Measurements from ENCODE around the gene MGAT4A.

MGAT4A gene

DNA sequence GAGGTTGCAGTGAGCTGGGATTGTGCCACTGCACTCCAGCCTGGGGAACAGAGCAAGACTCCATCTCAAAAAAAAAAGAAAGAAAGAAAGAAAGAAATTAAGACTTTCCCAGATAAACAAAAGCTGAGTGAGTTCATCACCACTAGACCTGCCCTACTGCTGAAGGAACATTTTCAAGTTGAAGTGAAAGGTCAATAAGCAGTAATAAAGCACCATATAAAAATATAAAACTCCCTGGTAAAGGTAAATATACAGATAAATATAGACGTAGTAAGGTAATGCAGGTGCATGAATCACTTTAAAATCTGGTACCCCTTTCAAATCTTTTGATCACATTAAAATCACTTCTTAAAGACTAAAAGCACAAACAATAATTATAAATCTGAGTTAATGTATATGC is 79.9 kb downstream of the MGAT4A start:
- DNase-seq: no peak

DNA sequence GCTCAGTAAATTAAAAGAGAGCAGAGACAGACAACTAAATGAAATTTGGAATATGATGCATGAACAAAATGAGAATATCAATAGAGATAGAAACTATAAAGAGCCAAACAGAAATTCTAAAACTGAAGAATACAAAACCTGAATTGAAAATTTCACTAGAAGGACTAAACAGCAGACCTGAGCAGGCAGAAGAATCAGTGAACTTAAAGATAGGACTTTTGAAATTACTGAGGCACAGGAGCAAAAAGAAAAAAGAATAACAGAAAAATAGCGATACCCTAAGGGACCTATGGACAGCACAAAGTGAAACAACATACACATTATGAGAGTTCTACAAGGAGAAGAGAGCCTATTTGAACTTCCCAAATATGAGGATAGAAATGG is 80.9 kb downstream of the MGAT4A start:
- DNase-seq: no peak

DNA sequence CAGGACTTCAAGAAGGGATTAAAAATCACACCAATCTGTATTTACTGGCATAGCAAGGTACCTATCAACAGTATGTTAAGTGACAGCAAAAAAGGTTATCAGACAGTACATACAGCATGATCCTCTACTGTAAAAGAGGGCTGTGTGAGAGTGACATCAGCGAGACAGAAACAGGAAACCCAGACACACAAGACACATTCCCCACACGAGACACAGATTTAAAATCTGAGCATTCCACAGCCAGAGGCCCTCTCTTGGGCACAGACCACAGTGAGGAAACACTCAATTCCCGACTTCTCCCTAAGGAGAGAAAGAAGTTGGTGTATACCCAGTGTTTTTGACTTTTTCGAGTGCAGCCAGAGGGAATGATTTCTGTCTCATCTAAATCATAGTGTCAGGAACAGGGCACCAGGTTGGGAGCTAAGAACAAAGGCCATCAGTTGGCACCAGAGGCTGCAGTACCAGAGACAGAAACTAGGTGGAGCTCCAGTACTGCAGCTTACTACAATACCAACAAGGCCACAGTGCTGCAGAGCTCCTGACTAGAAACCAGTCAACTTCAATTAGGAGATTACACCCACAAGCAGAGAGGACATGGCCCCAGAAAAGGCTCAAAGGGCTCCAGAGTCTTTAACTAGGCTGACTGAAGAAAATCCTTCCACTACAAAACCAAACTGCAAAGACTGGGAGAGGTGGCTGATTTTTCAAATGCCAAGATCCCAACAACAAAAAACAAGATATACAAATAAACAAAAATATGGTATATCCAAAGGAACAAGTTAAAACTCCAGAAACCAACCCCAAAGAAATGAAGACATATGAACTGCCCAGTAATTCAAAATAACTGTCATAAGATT is 81.6 kb downstream of the MGAT4A start:
- DNase-seq: peak; percentile 74

- DNase-seq: no peak
Observed at GRCh38 chr2:98648451-98648850, 82.5 kb downstream of the MGAT4A start.

DNA sequence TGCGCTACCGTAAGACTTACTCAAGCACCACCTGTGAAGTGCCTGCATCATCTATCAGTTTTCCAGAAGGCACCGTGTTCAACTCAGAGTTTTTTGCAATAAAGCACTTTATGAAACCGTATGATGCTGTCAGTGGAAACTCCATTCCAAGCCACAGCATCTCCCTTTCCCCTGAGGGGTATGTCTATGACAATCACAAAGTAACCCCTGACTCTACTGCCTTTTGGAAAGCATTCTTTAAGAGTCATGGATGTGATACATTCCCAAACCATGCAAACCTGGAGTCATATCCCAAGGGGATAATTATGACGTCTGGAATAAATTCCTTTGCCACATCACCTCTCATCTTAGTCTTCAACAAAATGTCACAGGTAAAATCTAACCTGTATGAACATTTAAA is 83.3 kb downstream of the MGAT4A start:
- DNase-seq: no peak

DNA sequence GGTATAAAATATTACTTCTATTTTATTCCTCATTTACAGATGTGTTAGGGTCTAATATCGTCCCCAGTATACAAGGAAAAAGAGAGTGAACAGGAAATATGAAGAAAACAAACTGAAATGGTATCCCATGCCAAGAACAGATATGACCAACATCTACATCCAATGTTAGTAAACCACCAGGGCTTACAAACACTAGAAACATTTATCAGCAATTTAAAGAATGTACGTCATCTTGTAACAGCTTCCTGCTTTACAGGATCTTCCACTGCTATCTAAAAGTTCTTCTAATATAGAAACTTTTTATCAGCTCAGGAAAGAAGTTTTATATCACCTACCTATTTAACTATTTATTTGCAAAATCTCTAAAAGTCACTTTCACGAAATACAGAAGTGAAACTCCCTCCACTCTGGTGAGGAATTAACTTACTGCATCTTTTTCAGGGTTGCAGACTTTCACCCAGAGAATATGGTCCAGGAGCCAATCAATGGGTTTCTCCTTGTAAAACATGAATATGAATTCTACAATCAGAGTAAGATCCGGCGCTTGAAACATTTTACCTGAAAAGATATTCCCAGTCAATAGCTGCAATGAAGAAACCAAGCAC is 87.3 kb downstream of the MGAT4A start:
- no peak for DNase-seq

- no peak for DNase-seq
Observed at GRCh38 chr2:98637401-98638147, 93.4 kb downstream of the MGAT4A start.

GRCh38 chr2:98634406-98635092 is 96.4 kb downstream of the MGAT4A start:
- DNase-seq: no peak

GRCh38 chr2:98632351-98632750 is 98.6 kb downstream of the MGAT4A start:
- no peak for DNase-seq

DNA sequence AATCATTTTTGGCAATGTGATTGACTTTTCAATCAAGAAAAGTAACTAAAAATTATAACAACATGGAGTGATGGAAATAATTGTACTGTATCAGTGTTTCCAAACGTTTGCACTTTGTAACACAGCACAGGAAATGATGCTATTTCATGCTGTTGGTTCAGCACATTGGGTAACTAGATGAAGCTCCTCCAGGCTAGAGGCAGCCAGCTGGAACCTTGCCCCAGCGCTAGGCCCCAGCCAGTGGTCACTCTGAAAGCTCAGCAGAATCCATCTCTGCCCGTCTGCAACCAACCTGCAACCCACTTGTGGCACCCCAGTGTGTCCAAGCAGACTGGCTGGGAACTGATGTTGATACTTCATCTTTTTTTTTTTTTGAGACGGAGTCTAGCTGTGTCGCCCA is 107.3 kb downstream of the MGAT4A start:
- peak; percentile 17 for DNase-seq

- DNase-seq: no peak
Observed at GRCh38 chr2:98617149-98617548, 113.8 kb downstream of the MGAT4A start.

GRCh38 chr2:98615481-98615880 is 115.5 kb downstream of the MGAT4A start:
- DNase-seq: no peak

- DNase-seq: no peak
Observed at GRCh38 chr2:98614024-98614739, 116.8 kb downstream of the MGAT4A start.

GRCh38 chr2:98608962-98609604 is 121.8 kb downstream of the MGAT4A start:
- DNase-seq: no peak

GRCh38 chr2:98608116-98608961 is 122.6 kb downstream of the MGAT4A start, which contains the start of the genes COA5 and UNC50:
COA5 (minus strand) TSS chr2:98608512; CDS start chr2:98608405, 107 bp downstream.
UNC50 (plus strand) TSS chr2:98608589; CDS start chr2:98609760, 1,171 bp downstream.
- DNase-seq: peak; percentile 84

GRCh38 chr2:98607741-98608115 is 123.2 kb downstream of the MGAT4A start:
- no peak for DNase-seq

- DNase-seq: peak; percentile 6
Observed at GRCh38 chr2:98607104-98607503, 123.8 kb downstream of the MGAT4A start.

DNA sequence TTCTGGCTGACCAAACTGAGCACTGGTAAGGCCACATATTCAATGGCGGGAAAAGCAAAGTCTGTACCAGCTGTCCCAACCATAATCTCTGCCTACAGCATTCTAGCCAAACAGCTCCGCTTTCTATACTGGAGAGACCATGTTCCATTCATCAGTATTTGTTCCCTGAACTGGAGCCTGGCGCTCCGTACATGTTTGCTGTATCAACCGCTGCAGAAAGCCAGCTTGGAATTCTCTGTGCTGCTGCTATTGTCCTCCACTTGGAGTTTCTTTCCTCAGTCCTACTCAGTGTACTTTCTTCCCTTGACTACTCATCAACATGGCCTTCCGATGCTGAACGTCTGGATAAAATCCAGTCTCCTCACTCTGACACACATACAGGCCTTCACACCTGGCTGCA is 124.5 kb downstream of the MGAT4A start:
- no peak for DNase-seq

DNA sequence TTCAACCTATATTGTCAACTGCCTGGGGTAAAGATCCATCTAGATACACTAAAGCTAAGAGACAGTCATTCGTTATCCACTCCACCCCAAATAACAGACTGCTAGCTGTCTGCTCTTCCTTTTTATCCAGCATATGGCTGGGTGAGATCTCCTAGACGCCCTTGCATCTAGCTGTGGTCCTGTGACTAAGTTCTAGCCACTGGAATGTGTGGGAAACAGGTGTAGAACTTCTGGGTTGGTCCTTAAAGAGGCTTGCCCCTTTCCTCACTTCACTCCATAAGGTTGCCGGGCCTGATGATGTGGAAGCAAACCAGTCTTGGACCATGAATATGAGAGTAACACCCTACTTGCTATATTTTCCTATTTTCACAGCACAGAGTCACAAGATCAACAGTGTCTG is 125.9 kb downstream of the MGAT4A start:
- DNase-seq: no peak

DNA sequence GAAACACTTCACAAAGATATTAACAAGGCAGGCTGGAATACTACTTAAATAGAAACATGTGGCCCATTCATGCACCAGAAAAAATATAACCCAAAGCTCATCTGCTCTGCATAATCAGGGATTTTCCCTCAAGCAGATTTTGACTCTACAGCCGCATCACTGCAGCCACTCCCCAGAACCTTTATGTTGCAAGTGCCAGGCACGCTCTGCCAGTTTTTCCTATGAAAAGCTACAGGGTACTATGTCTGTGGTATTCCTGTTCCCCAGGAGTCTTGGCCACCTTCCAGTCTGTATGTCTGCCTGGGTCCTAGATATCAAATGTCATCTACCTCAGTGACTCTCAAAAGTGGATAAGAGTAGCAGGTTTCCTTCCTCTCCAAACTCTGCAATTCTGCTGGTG is 126.4 kb downstream of the MGAT4A start:
- DNase-seq: no peak
